Esophagus muscularis mucosa (tissue), 4 donors: Measurements from ENCODE around the gene RXFP1. TPM values are rescaled to one million over a fixed set of nuclear protein-coding genes. Genes with fewer than 3 reads are reported as not detected.

ENCODE experiments used
- DNase-seq: peaks from one replicate; pipeline ENCODE4 v3.0.0-alpha.2; 2017; ENCODE audit errors: extremely low spot score
- H3K27ac ChIP-seq, 4 donors: fragments of 200-600 bp; sonication (generic); replicated peaks in 1 of 4; 1 replicate in 3 of 4; 2 replicates in 1 of 4; pipeline ENCODE4 v1.5.1; 2016 to 2019; ENCODE audit warnings: mild to moderate bottlenecking in 1 of 4
- H3K27me3 ChIP-seq, 4 donors: fragments of 200-600 bp; sonication (generic); one replicate each; pipeline versions ENCODE4 v1.5.1 to v1.6.0; 2016 to 2019
- H3K36me3 ChIP-seq, 4 donors: fragments of 200-600 bp; sonication (generic); one replicate each; pipeline ENCODE4 v1.5.1; 2016 to 2019
- H3K4me1 ChIP-seq, 4 donors: fragments of 200-600 bp; sonication (generic); one replicate each; pipeline ENCODE4 v1.5.1; 2016 to 2019
- H3K4me3 ChIP-seq, 4 donors: fragments of 200-600 bp; sonication (generic); 1 replicate in 2 of 4; 2 replicates in 2 of 4; pipeline ENCODE4 v1.5.1; 2016 to 2019; ENCODE audit warnings: mild to moderate bottlenecking in 4 of 4, moderate library complexity in 1 of 4
- H3K9me3 ChIP-seq, 4 donors: fragments of 200-600 bp; sonication (generic); 1 replicate in 3 of 4; 2 replicates in 1 of 4; pipeline ENCODE4 v1.5.1; 2016 to 2019
- EP300 ChIP-seq: sonication (generic); formaldehyde crosslinking; IDR thresholded peaks from one replicate; pipeline ENCODE4 v1.6.1; 2017; ENCODE audit warnings: antibody characterized with exemption
- POLR2A ChIP-seq: fragments of 450-650 bp; IDR thresholded peaks from one replicate; pipeline ENCODE4 v1.6.1; 2017; ENCODE audit warnings: antibody characterized with exemption, moderate library complexity, mild to moderate bottlenecking, low read depth
- POLR2AphosphoS5 ChIP-seq, 2 donors: sonication (generic); formaldehyde crosslinking; IDR thresholded peaks; one replicate each; pipeline ENCODE4 v1.6.1; 2017; ENCODE audit warnings: antibody characterized with exemption in 2 of 2
- WGBS: methylation state at CpG from one replicate; pipeline ENCODE4 v1.1.5; 2018; 5-methylcytosine and 5-hydroxymethylcytosine counted together
- intact Hi-C: fragments of 100-400 bp; cut with DNase I; formaldehyde crosslinking; loops from one replicate; pipeline ENCODE4 v1.15.1; 2023
- total RNA-seq, 4 donors: library from RNA; depleted of rRNA; stranded (reverse); fragments of >200 nt; gene quantifications; one replicate each; pipeline versions ENCODE4 v1.1.0 to v1.2.1, GENCODE V29; 2016
- TF ChIP-seq, protein P1 (sequence below), 3 experiments: fragments of 200-600 bp in 2 of 3; fragments of 450-650 bp in 1 of 3; sonication (generic) in 2 of 3; IDR thresholded peaks; one replicate each; pipeline ENCODE4 v1.5.1; 2017 to 2019; ENCODE audit warnings: antibody characterized with exemption in 3 of 3, mild to moderate bottlenecking in 2 of 3, moderate library complexity in 1 of 3

Gene RXFP1
- total RNA-seq, 4 donors from 2014 or later = not detected

DNA sequence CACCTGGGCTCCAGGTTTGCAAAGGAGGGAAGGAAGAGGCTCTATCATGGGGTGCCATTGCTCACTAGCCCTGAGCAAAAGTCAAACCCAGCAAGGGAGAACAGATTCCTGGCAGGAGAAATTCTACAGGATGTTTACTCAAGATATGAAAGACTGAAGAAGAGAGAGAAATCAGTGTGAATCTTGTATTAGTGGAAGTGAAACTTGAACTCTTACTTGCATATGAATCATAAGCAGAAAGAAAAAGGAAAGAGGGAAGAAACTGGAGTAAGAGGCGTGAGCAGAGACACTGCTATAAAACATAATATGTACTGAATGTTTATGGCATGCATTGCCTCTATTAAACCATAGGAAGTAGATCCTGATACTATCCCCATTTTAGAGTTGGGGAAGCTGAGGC, 89.1 kb downstream of the RXFP1 start:
- no peak for DNase-seq
- no peak for TF ChIP-seq POLR2AphosphoS5 (IDR thresholded peaks at IDR 0.05)
- TF ChIP-seq, protein P1, sequence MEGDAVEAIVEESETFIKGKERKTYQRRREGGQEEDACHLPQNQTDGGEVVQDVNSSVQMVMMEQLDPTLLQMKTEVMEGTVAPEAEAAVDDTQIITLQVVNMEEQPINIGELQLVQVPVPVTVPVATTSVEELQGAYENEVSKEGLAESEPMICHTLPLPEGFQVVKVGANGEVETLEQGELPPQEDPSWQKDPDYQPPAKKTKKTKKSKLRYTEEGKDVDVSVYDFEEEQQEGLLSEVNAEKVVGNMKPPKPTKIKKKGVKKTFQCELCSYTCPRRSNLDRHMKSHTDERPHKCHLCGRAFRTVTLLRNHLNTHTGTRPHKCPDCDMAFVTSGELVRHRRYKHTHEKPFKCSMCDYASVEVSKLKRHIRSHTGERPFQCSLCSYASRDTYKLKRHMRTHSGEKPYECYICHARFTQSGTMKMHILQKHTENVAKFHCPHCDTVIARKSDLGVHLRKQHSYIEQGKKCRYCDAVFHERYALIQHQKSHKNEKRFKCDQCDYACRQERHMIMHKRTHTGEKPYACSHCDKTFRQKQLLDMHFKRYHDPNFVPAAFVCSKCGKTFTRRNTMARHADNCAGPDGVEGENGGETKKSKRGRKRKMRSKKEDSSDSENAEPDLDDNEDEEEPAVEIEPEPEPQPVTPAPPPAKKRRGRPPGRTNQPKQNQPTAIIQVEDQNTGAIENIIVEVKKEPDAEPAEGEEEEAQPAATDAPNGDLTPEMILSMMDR (IDR thresholded peaks at IDR 0.05) = no peak
- no peak for TF ChIP-seq POLR2A
- TF ChIP-seq EP300 = no peak
- Histone ChIP-seq H3K36me3 (no peaks in the 10 kb centered on the region), H3K4me1 (no peaks in the 10 kb centered on the region), H3K27ac (no peak overlapping the region), H3K27me3 (peaks cover 0 to 3% (median 0%) of the 10 kb centered on the region in 4 donors), H3K9me3 (peaks cover 0 to 9% (median 0%) of the 10 kb centered on the region in 4 donors), H3K4me3 (no peak overlapping the region)
- 45% methylated on average over 1 of the region's 1 CpG for WGBS
- intact Hi-C loops = no loop called here

DNA sequence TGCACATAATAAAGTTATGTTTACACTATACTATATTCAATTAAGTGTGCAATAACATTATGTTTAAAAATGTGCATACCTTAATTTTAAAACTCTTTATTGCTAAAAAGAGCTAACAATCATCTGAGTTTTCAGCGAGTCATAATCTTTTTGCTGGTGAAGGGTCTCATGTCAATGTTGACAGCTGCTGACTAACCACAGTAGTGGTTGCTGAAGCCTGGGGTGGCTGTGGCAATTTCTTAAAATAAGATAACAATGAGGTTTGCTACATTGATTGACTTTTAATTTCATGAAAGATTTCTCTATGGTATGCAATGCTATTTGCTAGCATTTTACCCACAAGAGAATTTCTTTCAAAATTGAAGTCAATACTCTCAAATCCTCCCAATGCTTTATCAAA, 91.4 kb downstream of the RXFP1 start:
- TF ChIP-seq, protein P1 (IDR thresholded peaks at IDR 0.05) = no peak
- TF ChIP-seq POLR2AphosphoS5 (IDR thresholded peaks at IDR 0.05) (no peak), EP300 (no peak), POLR2A (no peak)
- Histone ChIP-seq H3K4me1 (no peaks in the 10 kb centered on the region), H3K4me3 (no peak overlapping the region), H3K9me3 (peaks cover 0 to 9% (median 0%) of the 10 kb centered on the region in 4 donors), H3K27me3 (peaks cover 0 to 6% (median 0%) of the 10 kb centered on the region in 4 donors), H3K27ac (no peak overlapping the region), H3K36me3 (no peaks in the 10 kb centered on the region)
- intact Hi-C loops = no loop called here
- 100% methylated on average over 1 of the region's 1 CpG for WGBS
- no peak for DNase-seq

DNA sequence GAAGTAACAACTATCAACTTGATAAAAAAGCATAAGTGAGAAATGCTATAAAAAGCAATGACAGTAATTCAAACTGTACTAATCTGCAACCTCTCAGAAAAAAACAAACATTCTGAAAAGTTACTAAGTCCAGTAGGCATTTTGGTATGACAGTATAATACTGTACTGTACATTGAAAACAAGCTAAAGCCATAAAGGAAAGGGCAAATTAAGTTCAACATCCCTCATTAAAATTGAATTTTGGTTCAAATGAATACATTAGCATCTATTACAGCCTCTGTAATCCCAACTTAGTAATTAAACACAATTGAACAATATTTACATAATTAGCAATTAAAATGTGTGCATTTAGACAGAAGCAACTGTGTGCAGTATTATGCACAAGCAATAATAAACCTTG, 96.3 kb downstream of the RXFP1 start:
- Histone ChIP-seq H3K4me1 (no peaks in the 10 kb centered on the region), H3K9me3 (peaks cover 0 to 9% (median 0%) of the 10 kb centered on the region in 4 donors), H3K36me3 (no peaks in the 10 kb centered on the region), H3K4me3 (no peak overlapping the region), H3K27ac (no peak overlapping the region), H3K27me3 (peaks cover 0 to 6% (median 0%) of the 10 kb centered on the region in 4 donors)
- no peak for DNase-seq
- intact Hi-C loops = no loop called here
- TF ChIP-seq POLR2A (no peak), POLR2AphosphoS5 (IDR thresholded peaks at IDR 0.05) (no peak), EP300 (no peak)
- TF ChIP-seq, protein P1 (IDR thresholded peaks at IDR 0.05) = no peak

DNA sequence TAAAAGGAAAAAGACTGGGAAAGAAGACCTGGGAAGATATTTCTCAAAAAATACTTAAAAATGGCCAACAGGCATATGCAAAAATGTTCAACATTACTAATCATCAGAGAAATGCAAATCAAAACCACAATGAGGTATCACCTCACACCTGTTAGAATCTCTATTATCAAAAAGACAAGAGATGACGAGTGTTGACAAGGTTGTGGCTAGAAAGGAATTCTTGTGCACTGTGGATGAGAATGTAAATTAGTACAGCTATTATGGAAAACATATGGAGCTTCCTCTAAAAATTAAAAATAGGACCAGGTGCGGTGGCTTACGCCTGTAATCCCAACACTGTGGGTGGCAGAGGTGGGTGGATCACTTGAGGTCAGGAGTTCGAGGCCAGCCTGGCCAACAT, 100.0 kb downstream of the RXFP1 start:
- Histone ChIP-seq H3K27ac (no peak overlapping the region), H3K4me3 (no peak overlapping the region), H3K36me3 (no peaks in the 10 kb centered on the region), H3K9me3 (no peaks in the 10 kb centered on the region), H3K27me3 (no peaks in the 10 kb centered on the region), H3K4me1 (peaks cover 0 to 13% (median 0%) of the 10 kb centered on the region in 4 donors)
- intact Hi-C loops = no loop called here
- DNase-seq = no peak
- WGBS = 97% methylated on average over 4 of the region's 4 CpGs
- TF ChIP-seq POLR2AphosphoS5 (IDR thresholded peaks at IDR 0.05) (no peak), EP300 (no peak), POLR2A (no peak)
- TF ChIP-seq, protein P1 (IDR thresholded peaks at IDR 0.05) = no peak

DNA sequence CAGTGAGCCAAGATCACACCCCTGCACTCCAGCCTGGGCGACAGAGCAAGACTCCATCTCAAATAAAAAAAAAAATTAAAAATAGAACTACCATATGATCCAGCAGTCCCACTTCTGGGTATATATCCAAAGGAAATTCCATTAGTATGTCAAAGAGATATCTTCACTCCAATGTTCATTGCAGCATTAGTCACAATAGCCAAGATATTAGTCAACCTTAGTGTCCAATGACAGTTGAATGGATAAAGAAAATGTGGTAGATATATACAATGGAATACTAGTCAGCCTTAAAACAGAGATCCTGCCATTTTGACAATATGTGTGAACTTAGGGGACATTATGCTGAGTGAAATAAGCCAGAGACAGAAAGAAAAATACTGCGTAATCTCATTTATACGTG, 100.6 kb downstream of the RXFP1 start:
- Histone ChIP-seq H3K27ac (no peak overlapping the region), H3K9me3 (no peaks in the 10 kb centered on the region), H3K4me1 (peaks cover 0 to 13% (median 0%) of the 10 kb centered on the region in 4 donors), H3K36me3 (no peaks in the 10 kb centered on the region), H3K27me3 (no peaks in the 10 kb centered on the region), H3K4me3 (no peak overlapping the region)
- DNase-seq = no peak
- 97% methylated on average over 3 of the region's 3 CpGs for WGBS
- intact Hi-C loops = no loop called here
- TF ChIP-seq, protein P1 (IDR thresholded peaks at IDR 0.05) = no peak
- TF ChIP-seq POLR2A (no peak), POLR2AphosphoS5 (IDR thresholded peaks at IDR 0.05) (no peak), EP300 (no peak)
